Measurements from ENCODE around the gene LRRFIP1.
A peak's percentile ranks its signal among the peaks of the same experiment; 100 is the strongest.
"Not testable (repeated sequence)": the region's sequence is repeated elsewhere in the genome, so short reads cannot be mapped to it uniquely, and the experiment has no call there.

Gene LRRFIP1

GRCh38 chr2:237627441-237628246 is at the start of gene LRRFIP1:
Gene LRRFIP1, plus strand, starts transcription at chr2:237627587. Its CDS starts 58 bp downstream, at chr2:237627645.
- DNase-seq (ENCODE audit: low read depth) = peak; percentile 7

GRCh38 chr2:237577956-237578870 is 49.2 kb upstream of the LRRFIP1 start:
- DNase-seq (ENCODE audit: low read depth) = no peak

GRCh38 chr2:237581326-237581725 is 46.1 kb upstream of the LRRFIP1 start:
- DNase-seq (ENCODE audit: low read depth) = no peak

- DNase-seq (ENCODE audit: low read depth) = no peak
Measured at GRCh38 chr2:237581751-237582746, 45.3 kb upstream of the LRRFIP1 start.

GRCh38 chr2:237583385-237584295 is 43.7 kb upstream of the LRRFIP1 start:
- no peak for DNase-seq (ENCODE audit: low read depth)

GRCh38 chr2:237585590-237586221 is 41.7 kb upstream of the LRRFIP1 start:
- DNase-seq (ENCODE audit: low read depth) = no peak

GRCh38 chr2:237588044-237588696 is 39.2 kb upstream of the LRRFIP1 start:
- DNase-seq (ENCODE audit: low read depth) = no peak

- DNase-seq (ENCODE audit: low read depth) = no peak
Measured at GRCh38 chr2:237590272-237591140, 36.9 kb upstream of the LRRFIP1 start, which contains the start of gene RAB17. Gene RAB17, minus strand, starts transcription at chr2:237590734. Its CDS starts 4,580 bp downstream, at chr2:237586154.

GRCh38 chr2:237591141-237591881 is 36.1 kb upstream of the LRRFIP1 start:
- DNase-seq (ENCODE audit: low read depth) = no peak

GRCh38 chr2:237592425-237592980 is 34.9 kb upstream of the LRRFIP1 start:
- DNase-seq (ENCODE audit: low read depth) = no peak

GRCh38 chr2:237593036-237593435 is 34.4 kb upstream of the LRRFIP1 start:
- DNase-seq (ENCODE audit: low read depth) = no peak

- DNase-seq (ENCODE audit: low read depth) = no peak
Measured at GRCh38 chr2:237593596-237594320, 33.6 kb upstream of the LRRFIP1 start.

- no peak for DNase-seq (ENCODE audit: low read depth)
Measured at GRCh38 chr2:237594514-237594871, 32.9 kb upstream of the LRRFIP1 start.

- DNase-seq (ENCODE audit: low read depth) = not testable (repeated sequence)
Measured at GRCh38 chr2:237595829-237596519, 31.4 kb upstream of the LRRFIP1 start.

GRCh38 chr2:237596520-237597195 is 30.7 kb upstream of the LRRFIP1 start:
- DNase-seq (ENCODE audit: low read depth) = no peak

All from activated T-helper 1 cell treated with Interleukin-2 at 50 U/mL for 16 hours (primary cell).